D721Med (cell line): ENCODE data around the gene ABLIM3.

Experiments used
- DNase-seq: peaks from one replicate; pipeline ENCODE4 v3.0.0; 2011; ENCODE audit warnings: low spot score; ENCODE audit not compliant: insufficient read length
- FAIRE-seq: peaks from 2 replicates; lab custom pipeline; 2011; peaks lifted over from hg19 to GRCh38; lab: Jason Lieb, UNC
- CTCF ChIP-seq: IDR thresholded peaks from 2 replicates; pipeline ENCODE4 v1.5.1; 2012; ENCODE audit warnings: mild to moderate bottlenecking, control low read depth; ENCODE audit not compliant: insufficient read depth; ENCODE audit errors: missing control alignments

Gene ABLIM3

GRCh38 chr5:149212198-149212951 lies 71.1 kb downstream of the ABLIM3 start:
- DNase-seq (no peak), FAIRE-seq (no peak)
- no peak for TF ChIP-seq CTCF

GRCh38 chr5:149213264-149213880 lies 72.1 kb downstream of the ABLIM3 start:
- TF ChIP-seq CTCF = no peak
- FAIRE-seq (no peak), DNase-seq (no peak)

GRCh38 chr5:149215478-149216090 lies 74.3 kb downstream of the ABLIM3 start:
- no peak for DNase-seq
- FAIRE-seq = no peak
- TF ChIP-seq CTCF = no peak

- FAIRE-seq (no peak), DNase-seq (no peak)
Measured at GRCh38 chr5:149216496-149216895, 75.2 kb downstream of the ABLIM3 start.

GRCh38 chr5:149217096-149217802 lies 76.0 kb downstream of the ABLIM3 start:
- TF ChIP-seq CTCF = no peak
- no peak for DNase-seq
- FAIRE-seq = no peak

More at GRCh38 chr5:149216496-149216895, 75.2 kb downstream of the ABLIM3 start:
- no peak for TF ChIP-seq CTCF

GRCh38 chr5:149217803-149218155 lies 76.5 kb downstream of the ABLIM3 start:
- no peak for FAIRE-seq
- DNase-seq = no peak
- no peak for TF ChIP-seq CTCF
